Esophagus muscularis mucosa (tissue), 4 donors: ENCODE results near the gene TM6SF1.

ENCODE experiments used
- EP300 ChIP-seq: sonication (generic); formaldehyde crosslinking; IDR thresholded peaks from one replicate; pipeline ENCODE4 v1.6.1; 2017; ENCODE audit warnings: antibody characterized with exemption
- POLR2A ChIP-seq: fragments of 450-650 bp; IDR thresholded peaks from one replicate; pipeline ENCODE4 v1.6.1; 2017; ENCODE audit warnings: antibody characterized with exemption, moderate library complexity, mild to moderate bottlenecking, low read depth
- TF ChIP-seq, protein P1 (sequence below), 3 experiments: fragments of 200-600 bp in 2 of 3; fragments of 450-650 bp in 1 of 3; sonication (generic) in 2 of 3; IDR thresholded peaks; one replicate each; pipeline ENCODE4 v1.5.1; 2017 to 2019; ENCODE audit warnings: antibody characterized with exemption in 3 of 3, mild to moderate bottlenecking in 2 of 3, moderate library complexity in 1 of 3

DNA sequence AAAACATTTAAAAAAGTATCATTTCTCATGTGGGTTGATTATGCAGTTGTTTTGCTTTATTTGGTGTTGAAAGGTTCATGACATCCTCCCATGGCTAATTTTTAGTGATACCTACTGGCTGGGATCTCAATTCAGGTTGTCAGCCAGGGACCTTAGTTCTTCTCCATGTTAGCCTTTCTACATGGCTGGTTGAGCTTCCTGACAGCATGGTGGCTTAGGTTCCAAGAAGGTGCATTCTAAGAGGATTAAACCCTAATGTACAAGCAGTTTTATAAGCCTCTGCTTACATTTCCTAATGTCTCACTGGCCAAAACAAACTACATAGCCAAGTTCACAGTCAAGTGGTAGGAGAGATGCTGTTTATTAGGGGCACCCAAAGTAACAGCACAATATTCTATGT is 9.4 kb upstream of the TM6SF1 start:
- TF ChIP-seq, protein P1, sequence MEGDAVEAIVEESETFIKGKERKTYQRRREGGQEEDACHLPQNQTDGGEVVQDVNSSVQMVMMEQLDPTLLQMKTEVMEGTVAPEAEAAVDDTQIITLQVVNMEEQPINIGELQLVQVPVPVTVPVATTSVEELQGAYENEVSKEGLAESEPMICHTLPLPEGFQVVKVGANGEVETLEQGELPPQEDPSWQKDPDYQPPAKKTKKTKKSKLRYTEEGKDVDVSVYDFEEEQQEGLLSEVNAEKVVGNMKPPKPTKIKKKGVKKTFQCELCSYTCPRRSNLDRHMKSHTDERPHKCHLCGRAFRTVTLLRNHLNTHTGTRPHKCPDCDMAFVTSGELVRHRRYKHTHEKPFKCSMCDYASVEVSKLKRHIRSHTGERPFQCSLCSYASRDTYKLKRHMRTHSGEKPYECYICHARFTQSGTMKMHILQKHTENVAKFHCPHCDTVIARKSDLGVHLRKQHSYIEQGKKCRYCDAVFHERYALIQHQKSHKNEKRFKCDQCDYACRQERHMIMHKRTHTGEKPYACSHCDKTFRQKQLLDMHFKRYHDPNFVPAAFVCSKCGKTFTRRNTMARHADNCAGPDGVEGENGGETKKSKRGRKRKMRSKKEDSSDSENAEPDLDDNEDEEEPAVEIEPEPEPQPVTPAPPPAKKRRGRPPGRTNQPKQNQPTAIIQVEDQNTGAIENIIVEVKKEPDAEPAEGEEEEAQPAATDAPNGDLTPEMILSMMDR (IDR thresholded peaks at IDR 0.05): no peak
- no peak for TF ChIP-seq POLR2A
- no peak for TF ChIP-seq EP300
